HG02943 (cell line): ENCODE measurements around the gene ACOXL.

Source experiments
- ATAC-seq: cut with Tn5 transposase; IDR thresholded peaks from one replicate; pipeline ENCODE4 v1.9.1; 2021; ENCODE audit warnings: mild to moderate bottlenecking, low read depth, moderate library complexity; ENCODE audit not compliant: unreplicated experiment

ACOXL gene

GRCh38 chr2:111118981-111119821, 386.8 kb downstream of the ACOXL start:
- no peak for ATAC-seq

- no peak for ATAC-seq
Observed at GRCh38 chr2:111119822-111120252, 387.5 kb downstream of the ACOXL start.

- ATAC-seq = peak; percentile 51
Observed at GRCh38 chr2:111120253-111121027, 388.1 kb downstream of the ACOXL start, which contains the start of gene BCL2L11. Gene BCL2L11, plus strand, starts transcription at chr2:111120914. Its CDS starts 2,832 bp downstream, at chr2:111123746.

GRCh38 chr2:111121028-111121827, 388.9 kb downstream of the ACOXL start:
- no peak for ATAC-seq

GRCh38 chr2:111121828-111122630, 389.7 kb downstream of the ACOXL start:
- peak; percentile 36 for ATAC-seq

- peak; percentile 1 for ATAC-seq
Observed at GRCh38 chr2:111122631-111123421, 390.5 kb downstream of the ACOXL start.

- no peak for ATAC-seq
Observed at GRCh38 chr2:111123751-111124150, 391.4 kb downstream of the ACOXL start.

GRCh38 chr2:111126581-111126980, 394.2 kb downstream of the ACOXL start:
- no peak for ATAC-seq

GRCh38 chr2:111127351-111127750, 395.0 kb downstream of the ACOXL start:
- no peak for ATAC-seq

GRCh38 chr2:111128096-111128495, 395.7 kb downstream of the ACOXL start:
- no peak for ATAC-seq

- ATAC-seq = no peak
Observed at GRCh38 chr2:111133603-111134002, 401.2 kb downstream of the ACOXL start.

GRCh38 chr2:111134055-111134454, 401.7 kb downstream of the ACOXL start:
- ATAC-seq = no peak

GRCh38 chr2:111135237-111135909, 403.0 kb downstream of the ACOXL start:
- no peak for ATAC-seq

GRCh38 chr2:111135910-111136297, 403.5 kb downstream of the ACOXL start:
- no peak for ATAC-seq

GRCh38 chr2:111138839-111139238, 406.5 kb downstream of the ACOXL start:
- ATAC-seq = no peak

- no peak for ATAC-seq
Observed at GRCh38 chr2:111139637-111140317, 407.4 kb downstream of the ACOXL start.

- no peak for ATAC-seq
Observed at GRCh38 chr2:111140815-111141214, 408.4 kb downstream of the ACOXL start.

- ATAC-seq = no peak
Observed at GRCh38 chr2:111142101-111142500, 409.7 kb downstream of the ACOXL start.
